ENCODE results near the gene FARP1.

DNA sequence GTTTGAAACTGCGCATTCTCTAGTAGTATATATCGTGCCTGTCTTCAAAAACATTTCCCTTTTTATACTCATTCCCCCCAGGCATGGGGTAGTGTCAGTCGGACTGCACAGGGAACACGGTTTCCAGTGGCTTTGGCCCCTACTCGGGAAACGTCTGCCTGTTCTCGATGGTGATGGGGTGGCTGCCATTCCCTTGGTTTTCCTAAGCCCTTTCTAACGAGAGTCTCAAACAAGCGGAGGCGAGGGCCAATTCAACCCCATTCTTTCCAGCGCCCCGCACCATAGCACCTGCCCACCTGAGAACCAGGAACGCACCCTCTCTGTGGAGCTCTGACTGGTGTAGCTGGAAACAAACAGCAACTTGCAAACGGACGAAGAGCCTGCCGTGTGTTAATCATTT is 306.4 kb downstream of the FARP1 start:
- TF ChIP-seq, protein P1, sequence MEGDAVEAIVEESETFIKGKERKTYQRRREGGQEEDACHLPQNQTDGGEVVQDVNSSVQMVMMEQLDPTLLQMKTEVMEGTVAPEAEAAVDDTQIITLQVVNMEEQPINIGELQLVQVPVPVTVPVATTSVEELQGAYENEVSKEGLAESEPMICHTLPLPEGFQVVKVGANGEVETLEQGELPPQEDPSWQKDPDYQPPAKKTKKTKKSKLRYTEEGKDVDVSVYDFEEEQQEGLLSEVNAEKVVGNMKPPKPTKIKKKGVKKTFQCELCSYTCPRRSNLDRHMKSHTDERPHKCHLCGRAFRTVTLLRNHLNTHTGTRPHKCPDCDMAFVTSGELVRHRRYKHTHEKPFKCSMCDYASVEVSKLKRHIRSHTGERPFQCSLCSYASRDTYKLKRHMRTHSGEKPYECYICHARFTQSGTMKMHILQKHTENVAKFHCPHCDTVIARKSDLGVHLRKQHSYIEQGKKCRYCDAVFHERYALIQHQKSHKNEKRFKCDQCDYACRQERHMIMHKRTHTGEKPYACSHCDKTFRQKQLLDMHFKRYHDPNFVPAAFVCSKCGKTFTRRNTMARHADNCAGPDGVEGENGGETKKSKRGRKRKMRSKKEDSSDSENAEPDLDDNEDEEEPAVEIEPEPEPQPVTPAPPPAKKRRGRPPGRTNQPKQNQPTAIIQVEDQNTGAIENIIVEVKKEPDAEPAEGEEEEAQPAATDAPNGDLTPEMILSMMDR (IDR thresholded peaks at IDR 0.05 in 2 of 3, conservative IDR thresholded peaks at IDR 0.05 in 1 of 3; ENCODE audit: control insufficient read depth in 2 of 3, extremely low read depth in 1 of 3, insufficient read depth in 1 of 3, low read depth in 3 of 3, low read length in 3 of 3), result no peak
- TF ChIP-seq, protein P2, sequence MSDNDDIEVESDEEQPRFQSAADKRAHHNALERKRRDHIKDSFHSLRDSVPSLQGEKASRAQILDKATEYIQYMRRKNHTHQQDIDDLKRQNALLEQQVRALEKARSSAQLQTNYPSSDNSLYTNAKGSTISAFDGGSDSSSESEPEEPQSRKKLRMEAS (IDR thresholded peaks at IDR 0.05; ENCODE audit: low read depth, low read length), result no peak
- TF ChIP-seq POLR2A (IDR thresholded peaks at IDR 0.05; ENCODE audit: low read depth, low read length) (no peak), RAD21 (IDR thresholded peaks at IDR 0.05; ENCODE audit: insufficient read depth, low read depth, low read length) (no peak), CREB1 (IDR thresholded peaks at IDR 0.05; ENCODE audit: low read depth) (no peak)
